DND-41 (cell line): Measurements from ENCODE around the gene PTPRD.

Experiments
- ATAC-seq: fragments of 200-7000 bp; cut with Tn5 transposase; 3 replicates; pipeline ENCODE4 v1.9.1; 2021; ENCODE audit warnings: low read depth; ENCODE audit not compliant: insufficient read depth
- DNase-seq: peaks from one replicate; pipeline ENCODE4 v3.0.0-alpha.2; 2020
- H2AFZ ChIP-seq: 2 replicates; pipeline ENCODE4 v1.6.0; 2012; ENCODE audit warnings: low read depth, low read length
- H3K27ac ChIP-seq: 2 replicates; pipeline ENCODE4 v1.5.1; 2012; ENCODE audit warnings: low read length, inconsistent platforms
- H3K27me3 ChIP-seq: fragments of 200-600 bp; sonication (generic); 2 replicates; pipeline ENCODE4 v1.6.0; 2012; ENCODE audit warnings: low read length, mild to moderate bottlenecking, inconsistent platforms; ENCODE audit not compliant: insufficient read depth, poor library complexity
- H3K36me3 ChIP-seq: 2 replicates; pipeline ENCODE4 v1.5.1; 2012; ENCODE audit warnings: low read length, inconsistent platforms; ENCODE audit not compliant: insufficient read depth
- H3K4me1 ChIP-seq: 2 replicates; pipeline ENCODE4 v1.5.1; 2012; ENCODE audit warnings: mild to moderate bottlenecking, low read length; ENCODE audit not compliant: insufficient read depth
- H3K4me2 ChIP-seq: 2 replicates; pipeline ENCODE4 v1.6.0; 2012; ENCODE audit warnings: mild to moderate bottlenecking, moderate library complexity, low read length, inconsistent platforms; ENCODE audit not compliant: insufficient read depth
- H3K4me3 ChIP-seq, 2 experiments: fragments of 200-600 bp in 1 of 2; shearing (Covaris generic) in 1 of 2; 2 replicates each; pipeline ENCODE4 v1.5.1; 2012 to 2016; ENCODE audit warnings: inconsistent platforms in 2 of 2, low read length in 2 of 2, mild to moderate bottlenecking in 2 of 2, low read depth in 1 of 2, moderate library complexity in 1 of 2
- H3K79me2 ChIP-seq: 2 replicates; pipeline ENCODE4 v1.6.0; 2012; ENCODE audit warnings: low read length, inconsistent platforms; ENCODE audit not compliant: insufficient read depth
- H3K9ac ChIP-seq: 2 replicates; pipeline ENCODE4 v1.6.0; 2012; ENCODE audit warnings: low read depth, mild to moderate bottlenecking, inconsistent platforms, low read length, moderate library complexity
- H3K9me3 ChIP-seq: 2 replicates; pipeline ENCODE4 v1.5.1; 2012; ENCODE audit warnings: low read length, moderate library complexity, mild to moderate bottlenecking, inconsistent platforms; ENCODE audit not compliant: insufficient read depth, severe bottlenecking
- H4K20me1 ChIP-seq: 2 replicates; pipeline ENCODE4 v1.6.0; 2012; ENCODE audit warnings: low read length; ENCODE audit not compliant: insufficient read depth
- EZH2 ChIP-seq: IDR thresholded peaks from 3 replicates; pipeline ENCODE4 v1.6.1; 2012; ENCODE audit warnings: borderline replicate concordance, low read depth, mild to moderate bottlenecking, moderate library complexity, low read length, inconsistent platforms; ENCODE audit not compliant: severe bottlenecking
- TF ChIP-seq, protein P1 (sequence below): IDR thresholded peaks from 2 replicates; pipeline ENCODE4 v1.5.1; 2012; ENCODE audit warnings: borderline replicate concordance, low read length, moderate library complexity, mild to moderate bottlenecking; ENCODE audit not compliant: poor library complexity, severe bottlenecking; ENCODE audit errors: extremely low read depth

Gene PTPRD

DNA sequence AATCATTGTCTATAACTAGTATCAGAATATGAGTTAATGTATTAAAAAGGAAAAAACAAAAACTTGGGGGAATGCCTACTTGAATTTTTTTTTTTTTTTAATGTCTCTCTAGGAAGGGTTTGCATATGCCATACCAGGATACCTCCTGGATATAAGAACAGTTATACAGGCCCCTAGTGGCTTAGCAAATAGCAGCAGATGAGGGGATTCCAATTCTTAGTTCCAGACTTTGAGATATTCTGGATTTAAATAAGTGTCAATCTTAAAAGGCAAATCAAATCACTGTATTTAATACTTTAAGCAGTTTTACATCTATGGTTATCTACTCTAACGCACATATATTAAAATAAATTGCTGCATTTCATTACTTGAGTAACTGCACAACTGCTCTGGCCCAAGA is 1757.8 kb downstream of the PTPRD start:
- H3K27ac ChIP-seq: no peak overlapping the region
- H3K4me1 ChIP-seq: peaks cover 34% of the 10 kb centered on the region
- no peak for ATAC-seq
- no peaks in the 10 kb centered on the region for H3K27me3 ChIP-seq
- no peak for DNase-seq
- H4K20me1 ChIP-seq: no peaks in the 10 kb centered on the region; the same call in 1 of the 2 replicates
- no peaks in the 10 kb centered on the region for H3K9me3 ChIP-seq
- no peak for TF ChIP-seq EZH2
- TF ChIP-seq, protein P1, sequence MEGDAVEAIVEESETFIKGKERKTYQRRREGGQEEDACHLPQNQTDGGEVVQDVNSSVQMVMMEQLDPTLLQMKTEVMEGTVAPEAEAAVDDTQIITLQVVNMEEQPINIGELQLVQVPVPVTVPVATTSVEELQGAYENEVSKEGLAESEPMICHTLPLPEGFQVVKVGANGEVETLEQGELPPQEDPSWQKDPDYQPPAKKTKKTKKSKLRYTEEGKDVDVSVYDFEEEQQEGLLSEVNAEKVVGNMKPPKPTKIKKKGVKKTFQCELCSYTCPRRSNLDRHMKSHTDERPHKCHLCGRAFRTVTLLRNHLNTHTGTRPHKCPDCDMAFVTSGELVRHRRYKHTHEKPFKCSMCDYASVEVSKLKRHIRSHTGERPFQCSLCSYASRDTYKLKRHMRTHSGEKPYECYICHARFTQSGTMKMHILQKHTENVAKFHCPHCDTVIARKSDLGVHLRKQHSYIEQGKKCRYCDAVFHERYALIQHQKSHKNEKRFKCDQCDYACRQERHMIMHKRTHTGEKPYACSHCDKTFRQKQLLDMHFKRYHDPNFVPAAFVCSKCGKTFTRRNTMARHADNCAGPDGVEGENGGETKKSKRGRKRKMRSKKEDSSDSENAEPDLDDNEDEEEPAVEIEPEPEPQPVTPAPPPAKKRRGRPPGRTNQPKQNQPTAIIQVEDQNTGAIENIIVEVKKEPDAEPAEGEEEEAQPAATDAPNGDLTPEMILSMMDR: peak; percentile 66
- H3K4me3 ChIP-seq: no peak overlapping the region
- no peak overlapping the region for H2AFZ ChIP-seq
- H3K36me3 ChIP-seq: no peaks in the 10 kb centered on the region
- H3K9ac ChIP-seq: no peak overlapping the region
- peak overlapping the region; percentile 75; the same call in 1 of the 2 replicates for H3K4me2 ChIP-seq
- peaks cover 13% of the 10 kb centered on the region for H3K79me2 ChIP-seq

DNA sequence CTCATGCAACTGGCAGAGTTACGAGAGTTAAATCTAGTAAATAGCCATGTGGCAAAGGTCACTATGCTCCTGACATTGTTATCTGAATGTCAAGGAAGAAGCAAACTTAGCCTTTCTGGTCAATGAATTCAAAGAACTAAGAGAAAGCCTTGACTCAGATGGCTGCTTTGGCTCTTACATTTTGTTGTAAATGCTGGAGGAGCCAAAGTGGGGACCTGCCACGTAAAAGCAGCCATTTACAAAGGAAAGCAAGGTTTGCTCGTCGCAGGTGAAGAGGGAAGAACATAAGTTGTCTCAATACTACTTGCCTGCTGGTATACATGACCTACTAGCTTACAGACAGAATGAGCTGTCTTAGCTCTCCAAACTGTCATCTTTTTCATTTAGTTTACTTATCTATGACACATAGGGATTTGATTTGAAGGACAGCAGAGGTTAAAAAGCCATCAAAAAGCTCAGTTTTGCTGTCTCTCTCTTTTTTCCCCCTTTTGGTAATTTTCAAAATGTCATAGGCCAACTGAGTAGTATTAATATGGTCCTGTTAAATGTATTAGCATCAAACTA is 1760.4 kb downstream of the PTPRD start:
- Histone ChIP-seq H2AFZ (no peak overlapping the region), H3K36me3 (no peaks in the 10 kb centered on the region), H3K9me3 (no peaks in the 10 kb centered on the region), H3K27me3 (no peaks in the 10 kb centered on the region), H3K4me2 (no peak overlapping the region), H3K4me3 (no peak overlapping the region), H3K9ac (no peak overlapping the region), H4K20me1 (no peaks in the 10 kb centered on the region; the same call in 1 of the 2 replicates), H3K4me1 (peaks cover 24% of the 10 kb centered on the region), H3K79me2 (peaks cover 13% of the 10 kb centered on the region), H3K27ac (no peak overlapping the region)
- DNase-seq (no peak), ATAC-seq (no peak)
- TF ChIP-seq, protein P1: no peak
- no peak for TF ChIP-seq EZH2

DNA sequence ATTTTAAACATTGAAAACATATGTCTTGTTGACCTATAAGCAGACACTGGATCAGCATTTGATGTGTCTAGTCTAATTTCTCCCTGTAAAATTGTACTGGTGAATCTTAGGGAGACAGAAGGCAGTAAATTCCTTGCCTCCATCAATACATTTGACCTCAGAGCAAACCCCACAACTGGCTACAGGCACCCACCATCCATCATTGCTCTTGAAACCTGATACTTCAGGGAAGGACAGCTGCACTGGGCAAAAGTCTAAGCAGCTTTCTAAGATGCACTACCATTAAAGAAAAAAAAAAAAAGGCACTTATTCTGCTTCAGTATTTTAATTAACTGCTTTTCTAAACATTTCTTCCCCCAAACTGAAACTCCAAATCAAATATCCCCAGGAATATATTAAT is 1761.9 kb downstream of the PTPRD start:
- no peak overlapping the region for H3K27ac ChIP-seq
- no peaks in the 10 kb centered on the region for H3K36me3 ChIP-seq
- H2AFZ ChIP-seq: no peak overlapping the region
- H3K79me2 ChIP-seq: peaks cover 3% of the 10 kb centered on the region; the same call in 1 of the 2 replicates
- no peak overlapping the region for H3K4me3 ChIP-seq
- H3K27me3 ChIP-seq: no peaks in the 10 kb centered on the region
- peaks cover 12% of the 10 kb centered on the region; the same call in 1 of the 2 replicates for H3K4me1 ChIP-seq
- no peak overlapping the region for H3K9ac ChIP-seq
- no peak for TF ChIP-seq EZH2
- TF ChIP-seq, protein P1: no peak
- ATAC-seq (no peak), DNase-seq (no peak)
- H3K4me2 ChIP-seq: no peak overlapping the region
- no peaks in the 10 kb centered on the region for H3K9me3 ChIP-seq
- no peaks in the 10 kb centered on the region; the same call in 1 of the 2 replicates for H4K20me1 ChIP-seq

DNA sequence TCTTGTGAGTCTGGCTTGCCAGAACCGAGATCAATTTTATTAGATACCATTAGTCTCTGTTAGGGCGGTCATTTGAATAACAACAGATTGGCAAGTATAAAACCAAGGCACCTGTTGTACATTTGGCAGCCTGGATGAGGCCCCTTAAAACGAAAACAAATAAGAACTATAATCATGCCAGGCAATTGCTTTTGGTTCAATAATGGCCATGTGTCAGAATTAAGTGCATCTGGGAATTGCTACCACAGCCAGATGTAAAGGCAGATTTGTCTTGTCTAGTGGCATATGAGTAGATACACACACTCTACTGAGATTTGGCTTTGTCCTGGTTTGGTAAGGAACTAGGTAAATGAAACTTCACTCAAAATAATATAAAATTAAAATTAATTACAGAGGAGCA is 1767.0 kb downstream of the PTPRD start:
- Histone ChIP-seq H3K27ac (no peak overlapping the region), H3K4me3 (no peak overlapping the region), H3K79me2 (no peaks in the 10 kb centered on the region), H3K4me2 (no peak overlapping the region), H4K20me1 (no peaks in the 10 kb centered on the region), H3K9ac (no peak overlapping the region), H3K4me1 (no peaks in the 10 kb centered on the region), H2AFZ (no peak overlapping the region), H3K9me3 (no peaks in the 10 kb centered on the region), H3K27me3 (no peaks in the 10 kb centered on the region), H3K36me3 (no peaks in the 10 kb centered on the region)
- DNase-seq (no peak), ATAC-seq (no peak)
- TF ChIP-seq EZH2: no peak
- TF ChIP-seq, protein P1: no peak
